Brain microvascular endothelial cell (primary cell): Measurements from ENCODE around the gene FANCM.
A peak's percentile ranks its signal among the peaks of the same experiment; 100 is the strongest.

Source experiments
- DNase-seq: peaks from one replicate; pipeline ENCODE4 v3.0.0-alpha.2; 2020
- H3K27ac ChIP-seq: fragments of 250-450 bp; sonication (Bioruptor Pico); 2 replicates; pipeline ENCODE4 v1.5.1; 2020; ENCODE audit warnings: mild to moderate bottlenecking, moderate library complexity
- H3K27me3 ChIP-seq: fragments of 250-450 bp; sonication (Bioruptor Pico); replicated peaks from 2 replicates; pipeline ENCODE4 v1.5.1; 2020; ENCODE audit warnings: mild to moderate bottlenecking
- H3K36me3 ChIP-seq: fragments of 250-450 bp; sonication (Bioruptor Pico); replicated peaks from 2 replicates; pipeline ENCODE4 v1.5.1; 2020; ENCODE audit warnings: mild to moderate bottlenecking
- H3K4me3 ChIP-seq: 2 replicates; pipeline ENCODE4 v1.5.1; 2011; ENCODE audit warnings: low read depth, mild to moderate bottlenecking, control low read depth, low read length, moderate library complexity
- CTCF ChIP-seq: IDR thresholded peaks from 2 replicates; pipeline ENCODE4 v1.5.1; 2011; ENCODE audit warnings: low read depth, mild to moderate bottlenecking, moderate library complexity, low read length, control low read depth, inconsistent platforms; ENCODE audit errors: missing control alignments
- in situ Hi-C: cut with HindIII; loops from 2 replicates; pipeline ENCODE4 v1.10.0; 2017; ENCODE audit warnings: low sequenced_read_pairs, low pct_ligation_motif_present

FANCM gene

GRCh38 chr14:45135659-45136395 lies at the start of gene FANCM:
FANCM (plus strand) TSS chr14:45135930; CDS start chr14:45136032, 102 bp downstream.
- H3K36me3 ChIP-seq: no peaks in the 10 kb centered on the region
- peak; percentile 98 for DNase-seq
- TF ChIP-seq CTCF: no peak
- no peaks in the 10 kb centered on the region for H3K27me3 ChIP-seq
- peak within 1 kb of the TSS; percentile 70 for H3K27ac ChIP-seq
- in situ Hi-C loops: no loop called here
- peak within 1 kb of the TSS; percentile 96 for H3K4me3 ChIP-seq

- no peaks in the 10 kb centered on the region for H3K27me3 ChIP-seq
- DNase-seq: no peak
- no peak for TF ChIP-seq CTCF
- H3K4me3 ChIP-seq: no peak overlapping the region
- no peak overlapping the region for H3K27ac ChIP-seq
- in situ Hi-C loops: no loop called here
- no peaks in the 10 kb centered on the region for H3K36me3 ChIP-seq
These were observed 45.9 kb upstream of the FANCM start for GRCh38 chr14:45089813-45090212.

GRCh38 chr14:45091710-45092109 lies 44.0 kb upstream of the FANCM start:
- no peak for DNase-seq
- no peak for TF ChIP-seq CTCF
- Histone ChIP-seq H3K27me3 (no peaks in the 10 kb centered on the region), H3K4me3 (no peak overlapping the region), H3K27ac (no peak overlapping the region), H3K36me3 (peaks cover 10% of the 10 kb centered on the region)
- in situ Hi-C loops: no loop called here

GRCh38 chr14:45094275-45094674 lies 41.5 kb upstream of the FANCM start:
- in situ Hi-C loops: no loop called here
- Histone ChIP-seq H3K4me3 (no peak overlapping the region), H3K27me3 (no peaks in the 10 kb centered on the region), H3K27ac (no peak overlapping the region), H3K36me3 (peaks cover 20% of the 10 kb centered on the region)
- DNase-seq: no peak
- no peak for TF ChIP-seq CTCF

GRCh38 chr14:45095143-45095542 lies 40.6 kb upstream of the FANCM start:
- in situ Hi-C loops: no loop called here
- no peak for TF ChIP-seq CTCF
- peaks cover 26% of the 10 kb centered on the region for H3K36me3 ChIP-seq

GRCh38 chr14:45096218-45096617 lies 39.5 kb upstream of the FANCM start:
- H3K4me3 ChIP-seq: no peak overlapping the region
- peaks cover 30% of the 10 kb centered on the region for H3K36me3 ChIP-seq
- TF ChIP-seq CTCF: no peak
- in situ Hi-C loops: no loop called here
- no peak overlapping the region for H3K27ac ChIP-seq
- no peak for DNase-seq
- no peaks in the 10 kb centered on the region for H3K27me3 ChIP-seq

More at GRCh38 chr14:45095143-45095542, 40.6 kb upstream of the FANCM start:
- H3K27me3 ChIP-seq: no peaks in the 10 kb centered on the region
- DNase-seq: no peak
- H3K4me3 ChIP-seq: no peak overlapping the region
- H3K27ac ChIP-seq: no peak overlapping the region
